Neural cell (in vitro differentiated cells): ENCODE data around the gene LBHD1.

ENCODE experiments used
- CTCF ChIP-seq: fragments of 450-650 bp; IDR thresholded peaks from 2 replicates; pipeline ENCODE4 v1.5.1; 2014; ENCODE audit warnings: antibody characterized with exemption, mild to moderate bottlenecking, moderate library complexity; ENCODE audit not compliant: poor library complexity, severe bottlenecking
- EP300 ChIP-seq: fragments of 450-650 bp; conservative IDR thresholded peaks from 2 replicates; pipeline ENCODE4 v1.6.1; 2014; ENCODE audit warnings: antibody characterized with exemption, mild to moderate bottlenecking, moderate library complexity; ENCODE audit not compliant: poor library complexity, severe bottlenecking
- EZH2 ChIP-seq: fragments of 200-600, 300-800 bp; shearing (Covaris generic), sonication (generic); IDR thresholded peaks from 2 replicates; pipeline ENCODE4 v1.6.1; 2014; ENCODE audit warnings: antibody characterized with exemption, low read length, borderline replicate concordance, mild to moderate bottlenecking; ENCODE audit not compliant: insufficient read depth, poor library complexity, severe bottlenecking
- MXI1 ChIP-seq: fragments of 450-650 bp; conservative IDR thresholded peaks from 2 replicates; pipeline ENCODE4 v1.6.1; 2014; ENCODE audit warnings: antibody characterized with exemption, mild to moderate bottlenecking; ENCODE audit not compliant: poor library complexity, severe bottlenecking
- RAD21 ChIP-seq: fragments of 450-650 bp; conservative IDR thresholded peaks from 2 replicates; pipeline ENCODE4 v1.6.1; 2014; ENCODE audit warnings: antibody characterized with exemption, mild to moderate bottlenecking, moderate library complexity
- SMC3 ChIP-seq: fragments of 450-650 bp; conservative IDR thresholded peaks from 2 replicates; pipeline ENCODE4 v1.6.1; 2014; ENCODE audit warnings: antibody characterized with exemption, mild to moderate bottlenecking, moderate library complexity; ENCODE audit not compliant: poor library complexity

GRCh38 chr11:62613291-62613778 is 58.7 kb downstream of the LBHD1 start:
- TF ChIP-seq EP300 (no peak), CTCF (no peak), RAD21 (no peak), MXI1 (no peak), EZH2 (no peak), SMC3 (no peak)
